Measurements from ENCODE around the gene HIPK1.

HIPK1 gene

DNA sequence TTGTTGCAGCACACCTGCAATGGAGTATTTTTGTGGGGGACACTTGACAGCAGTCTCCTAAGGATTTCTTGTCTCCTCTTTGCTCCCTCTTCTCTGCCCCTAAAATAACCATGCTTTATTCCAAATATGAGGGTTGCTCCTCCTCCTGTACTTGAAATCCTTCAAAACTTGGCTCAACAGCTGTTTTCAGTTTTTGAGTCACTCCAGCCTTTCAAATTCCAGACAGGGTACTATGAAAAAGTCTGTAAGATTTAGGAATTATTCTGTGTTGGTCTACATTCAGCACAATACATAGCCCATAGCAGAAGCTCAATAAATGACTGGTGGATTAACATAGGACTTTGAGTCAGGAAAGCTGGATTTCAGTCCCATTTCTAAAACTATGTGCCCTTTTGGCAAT lies 30.0 kb upstream of the HIPK1 start:
- H3K27me3 ChIP-seq (ENCODE audit: insufficient read depth, poor library complexity, severe bottlenecking), result no peaks in the 10 kb centered on the region
- TF ChIP-seq POLR2AphosphoS5 (IDR thresholded peaks at IDR 0.05; ENCODE audit: low read depth) (no peak), GABPA (IDR thresholded peaks at IDR 0.05; ENCODE audit: low read depth) (no peak), CTCF (IDR thresholded peaks at IDR 0.05; ENCODE audit: insufficient read depth, low read length) (no peak), REST (IDR thresholded peaks at IDR 0.05; ENCODE audit: insufficient replicate concordance, low read depth) (no peak), SPI1 (IDR thresholded peaks at IDR 0.05; ENCODE audit: borderline replicate concordance, low read depth) (no peak)
- no peak for DNase-seq (ENCODE audit: low read depth in 1 of 2, low spot score in 1 of 2)
- peak overlapping the region; percentile 6; the same call in 1 of the 2 replicates for H3K27ac ChIP-seq (replicated peaks)
- H3K4me3 ChIP-seq (replicated peaks; ENCODE audit: insufficient read depth, low read length), result no peak overlapping the region

GRCh38 chr1:113901191-113901590 lies 27.9 kb upstream of the HIPK1 start:
- Histone ChIP-seq H3K27ac (replicated peaks) (peak overlapping the region; percentile 30), H3K4me3 (replicated peaks; ENCODE audit: insufficient read depth, low read length) (no peak overlapping the region), H3K27me3 (ENCODE audit: insufficient read depth, poor library complexity, severe bottlenecking) (no peaks in the 10 kb centered on the region)
- DNase-seq (ENCODE audit: low read depth in 1 of 2, low spot score in 1 of 2), result no peak
- TF ChIP-seq CTCF (IDR thresholded peaks at IDR 0.05; ENCODE audit: insufficient read depth, low read length), result no peak
- TF ChIP-seq POLR2AphosphoS5 (IDR thresholded peaks at IDR 0.05; ENCODE audit: low read depth), result no peak
- TF ChIP-seq REST (IDR thresholded peaks at IDR 0.05; ENCODE audit: insufficient replicate concordance, low read depth), result no peak
- TF ChIP-seq SPI1 (IDR thresholded peaks at IDR 0.05; ENCODE audit: borderline replicate concordance, low read depth), result no peak
- no peak for TF ChIP-seq GABPA (IDR thresholded peaks at IDR 0.05; ENCODE audit: low read depth)

DNA sequence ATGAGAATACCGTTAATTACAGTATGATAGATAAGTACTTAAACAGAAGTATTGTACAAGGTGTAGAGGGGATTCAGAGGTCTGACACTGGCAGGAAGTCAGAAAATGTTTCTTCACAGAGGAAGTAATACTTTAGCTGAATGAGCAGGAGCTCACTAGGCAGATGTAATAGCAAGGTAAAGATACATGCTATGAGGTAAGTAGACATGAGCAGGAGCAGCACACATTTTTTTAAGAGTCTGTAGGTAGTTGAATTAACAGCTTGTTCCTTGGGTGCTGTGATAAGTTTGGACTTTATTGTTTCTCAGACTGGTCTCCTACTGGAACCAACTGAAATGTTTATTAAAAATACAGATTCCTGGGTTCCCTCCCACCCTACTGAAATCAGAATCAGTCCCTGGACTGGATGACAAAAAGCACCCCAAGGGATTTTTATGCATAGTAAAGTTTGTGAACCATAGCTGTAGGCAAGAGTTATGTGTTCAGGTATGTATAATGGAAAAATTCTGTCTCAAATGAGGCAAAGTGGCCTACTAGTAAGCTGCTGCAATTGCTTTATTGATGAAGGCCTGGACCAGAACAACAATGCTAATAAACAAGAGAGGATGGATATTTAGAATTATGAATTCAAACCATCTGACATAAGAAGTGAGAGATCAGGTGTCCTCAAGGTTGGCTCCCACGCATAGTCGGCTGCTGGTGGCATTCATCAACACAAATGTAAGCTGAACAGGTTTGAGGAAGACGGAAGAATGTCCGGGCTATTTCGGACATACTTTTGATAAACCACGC lies 25.4 kb upstream of the HIPK1 start:
- peak; percentile 20 to 29 for DNase-seq (ENCODE audit: low read depth in 1 of 2, low spot score in 1 of 2)
- H3K4me3 ChIP-seq (replicated peaks; ENCODE audit: insufficient read depth, low read length), result peak overlapping the region; percentile 71
- no peaks in the 10 kb centered on the region for H3K27me3 ChIP-seq (ENCODE audit: insufficient read depth, poor library complexity, severe bottlenecking)
- peak overlapping the region; percentile 85 for H3K27ac ChIP-seq (replicated peaks)
- TF ChIP-seq POLR2AphosphoS5 (IDR thresholded peaks at IDR 0.05; ENCODE audit: low read depth), result no peak
- TF ChIP-seq CTCF (IDR thresholded peaks at IDR 0.05; ENCODE audit: insufficient read depth, low read length), result no peak
- peak; percentile 47; the same call in 1 of the 2 replicates for TF ChIP-seq SPI1 (IDR thresholded peaks at IDR 0.05; ENCODE audit: borderline replicate concordance, low read depth)
- no peak for TF ChIP-seq GABPA (IDR thresholded peaks at IDR 0.05; ENCODE audit: low read depth)

All from HL-60 (cell line).